ENCODE data around the gene CTU1.

DNA sequence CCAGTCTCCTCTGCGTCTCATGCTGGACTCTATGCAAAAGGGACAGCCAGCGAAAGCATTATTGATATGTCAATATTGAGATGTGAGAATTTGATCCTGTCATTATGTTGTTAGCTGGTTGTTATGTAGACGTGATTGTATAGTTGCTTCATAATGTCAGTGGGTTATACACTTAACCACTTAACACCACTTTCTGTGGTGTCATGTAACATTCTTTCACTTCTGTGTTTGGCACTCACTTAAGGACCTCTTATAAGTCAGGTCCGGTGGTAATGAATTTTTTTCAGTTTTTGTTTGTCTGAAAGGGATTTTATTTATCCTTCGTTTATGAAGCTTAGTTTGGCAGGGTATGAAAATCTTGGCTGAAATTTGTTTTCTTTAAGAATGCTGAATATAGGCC lies 26.8 kb upstream of the CTU1 start:
- TF ChIP-seq CTCF (IDR thresholded peaks at IDR 0.05) (no peak), ZFX (IDR thresholded peaks at IDR 0.05; ENCODE audit: borderline replicate concordance) (no peak)
